ENCODE results near the gene SLC26A8.
"Not testable (repeated sequence)": the region's sequence is repeated elsewhere in the genome, so short reads cannot be mapped to it uniquely, and the experiment has no call there.

- TF ChIP-seq CTCF, EP300, POLR2A (IDR thresholded peaks at IDR 0.05): not testable (repeated sequence)
Measured at GRCh38 chr6:35931873-35932272, 92.6 kb downstream of the SLC26A8 start.

Measured in tibial nerve (tissue), 4 donors.